Activated B cell treated with CpG ODN at 0.5 μM for 24 hours (primary cell): ENCODE data around the gene MICU1. TPM values are rescaled to one million over a fixed set of nuclear protein-coding genes. Genes with fewer than 3 reads are reported as not detected.

ENCODE experiments used
- ATAC-seq: fragments of 200-7000 bp; cut with Tn5 transposase; one replicate; pipeline ENCODE4 v1.10.0; 2021; ENCODE audit warnings: low read depth, mild to moderate bottlenecking, moderate library complexity
- CTCF ChIA-PET: fragments of 350-600 bp; sonication (Branson Sonifier 250); formaldehyde crosslinking; loops from one replicate; lab custom pipeline; 2021; ENCODE audit warnings: antibody characterized with exemption; lab: Charles Lee
- POLR2A ChIA-PET: fragments of 350-600 bp; sonication (Branson Sonifier 250); formaldehyde crosslinking; loops from one replicate; lab custom pipeline; 2021; ENCODE audit warnings: antibody characterized with exemption; lab: Charles Lee
- DNase-seq: peaks from one replicate; pipeline ENCODE4 v3.0.0; 2022
- H3K27ac Mint-ChIP-seq: one replicate; pipeline ENCODE4 v1.8.0; 2020; ENCODE audit warnings: mixed read lengths
- H3K27me3 Mint-ChIP-seq: one replicate; pipeline ENCODE4 v1.8.0; 2021; ENCODE audit warnings: mixed read lengths
- H3K36me3 Mint-ChIP-seq: one replicate; pipeline ENCODE4 v1.8.0; 2021; ENCODE audit warnings: low read depth, mixed read lengths
- H3K4me1 Mint-ChIP-seq: one replicate; pipeline ENCODE4 v1.8.0; 2021; ENCODE audit warnings: mixed read lengths
- H3K4me3 Mint-ChIP-seq: one replicate; pipeline ENCODE4 v1.8.0; 2020; ENCODE audit warnings: mild to moderate bottlenecking, mixed read lengths
- H3K9me3 Mint-ChIP-seq: one replicate; pipeline ENCODE4 v1.8.0; 2020; ENCODE audit warnings: mixed read lengths
- CTCF ChIP-seq: fragments of 200-600 bp; IDR thresholded peaks from one replicate; pipeline ENCODE4 v1.8.0; 2022; ENCODE audit warnings: antibody characterized with exemption, mild to moderate bottlenecking
- intact Hi-C: fragments of 100-400 bp; cut with micrococcal nuclease; formaldehyde crosslinking; loops from one replicate; pipeline ENCODE4 v1.15.1; 2024
- total RNA-seq: library from RNA; stranded (reverse); gene quantifications from 2 replicates; pipeline ENCODE4 v1.2.3, GENCODE V29; 2022

The MICU1 gene
- total RNA-seq, 1 donor from 2014 or later: 27.4 TPM

GRCh38 chr10:72663971-72664370 lies 38.1 kb upstream of the MICU1 start:
- no peaks in the 10 kb centered on the region for H3K9me3 Mint-ChIP-seq
- no peak overlapping the region for H3K27ac Mint-ChIP-seq
- no peaks in the 10 kb centered on the region for H3K4me1 Mint-ChIP-seq
- ATAC-seq (no peak), DNase-seq (no peak)
- CTCF ChIA-PET: no interaction called here
- H3K4me3 Mint-ChIP-seq: no peak overlapping the region
- peaks cover 5% of the 10 kb centered on the region for H3K27me3 Mint-ChIP-seq
- no peaks in the 10 kb centered on the region for H3K36me3 Mint-ChIP-seq
- intact Hi-C loops: no loop called here
- no peak for TF ChIP-seq CTCF
- POLR2A ChIA-PET: no interaction called here

- intact Hi-C loops: no loop called here
- no peak for DNase-seq
- Mint-ChIP-seq H3K36me3 (no peaks in the 10 kb centered on the region), H3K4me3 (no peak overlapping the region), H3K27me3 (peaks cover 4% of the 10 kb centered on the region), H3K4me1 (no peaks in the 10 kb centered on the region), H3K9me3 (no peaks in the 10 kb centered on the region), H3K27ac (no peak overlapping the region)
- ChIA-PET CTCF (no interaction called here), POLR2A (no interaction called here)
- TF ChIP-seq CTCF: no peak
- no peak for ATAC-seq
Observed at GRCh38 chr10:72661431-72661830, 35.6 kb upstream of the MICU1 start.

GRCh38 chr10:72660220-72660619 lies 34.3 kb upstream of the MICU1 start:
- DNase-seq (no peak), ATAC-seq (no peak)
- ChIA-PET CTCF (no interaction called here), POLR2A (interaction anchor here (0.6 kb wide), 1 partner anchor 90 kb away, joined by 4 read pairs; no protein-coding TSS in a partner anchor)
- Mint-ChIP-seq H3K4me3 (no peak overlapping the region), H3K9me3 (no peaks in the 10 kb centered on the region), H3K27me3 (peaks cover 2% of the 10 kb centered on the region), H3K4me1 (no peaks in the 10 kb centered on the region), H3K36me3 (no peaks in the 10 kb centered on the region), H3K27ac (no peak overlapping the region)
- intact Hi-C loops: no loop called here
- no peak for TF ChIP-seq CTCF

GRCh38 chr10:72659694-72660093 lies 33.8 kb upstream of the MICU1 start:
- H3K36me3 Mint-ChIP-seq: no peaks in the 10 kb centered on the region
- no peak for DNase-seq
- no peak overlapping the region for H3K4me3 Mint-ChIP-seq
- TF ChIP-seq CTCF: no peak
- no peaks in the 10 kb centered on the region for H3K4me1 Mint-ChIP-seq
- POLR2A ChIA-PET: interaction anchor here (0.6 to 0.7 kb wide), 2 partner anchors 89 to 607 kb away, joined by 4 to 7 read pairs; no protein-coding TSS in a partner anchor
- CTCF ChIA-PET: no interaction called here
- no peak overlapping the region for H3K27ac Mint-ChIP-seq
- peaks cover 2% of the 10 kb centered on the region for H3K27me3 Mint-ChIP-seq
- intact Hi-C loops: no loop called here
- no peaks in the 10 kb centered on the region for H3K9me3 Mint-ChIP-seq
- no peak for ATAC-seq

- no peak for ATAC-seq
- intact Hi-C loops: no loop called here
Observed at GRCh38 chr10:72658696-72659400, 33.0 kb upstream of the MICU1 start.

More at GRCh38 chr10:72658696-72659400, 33.0 kb upstream of the MICU1 start:
- DNase-seq: no peak
- no peak for TF ChIP-seq CTCF
- Mint-ChIP-seq H3K4me3 (no peak overlapping the region), H3K9me3 (no peaks in the 10 kb centered on the region), H3K4me1 (no peaks in the 10 kb centered on the region), H3K27ac (no peak overlapping the region), H3K36me3 (no peaks in the 10 kb centered on the region), H3K27me3 (peaks cover under 1% of the 10 kb centered on the region)
- CTCF ChIA-PET: no interaction called here
- POLR2A ChIA-PET: interaction anchor here (0.5 kb wide), 1 partner anchor 10 kb away, joined by 4 read pairs; no protein-coding TSS in a partner anchor
